Head of caudate nucleus (tissue), 42 donors: ENCODE data around the gene CERS6.
A peak's percentile ranks its signal among the peaks of the same experiment; 100 is the strongest.
"Not testable (repeated sequence)": the region's sequence is repeated elsewhere in the genome, so short reads cannot be mapped to it uniquely, and the experiment has no call there.

Experiments used
- DNase-seq, 42 donors: peaks; one replicate each; pipeline versions ENCODE4 v3.0.0 to v3.0.0-alpha.2; 2020 to 2021; ENCODE audit warnings: mixed read lengths in 7 of 42
- intact Hi-C: fragments of 100-400 bp; cut with DNase I; formaldehyde crosslinking; loops from one replicate; pipeline ENCODE4 v1.15.0; 2022

Gene CERS6

DNA sequence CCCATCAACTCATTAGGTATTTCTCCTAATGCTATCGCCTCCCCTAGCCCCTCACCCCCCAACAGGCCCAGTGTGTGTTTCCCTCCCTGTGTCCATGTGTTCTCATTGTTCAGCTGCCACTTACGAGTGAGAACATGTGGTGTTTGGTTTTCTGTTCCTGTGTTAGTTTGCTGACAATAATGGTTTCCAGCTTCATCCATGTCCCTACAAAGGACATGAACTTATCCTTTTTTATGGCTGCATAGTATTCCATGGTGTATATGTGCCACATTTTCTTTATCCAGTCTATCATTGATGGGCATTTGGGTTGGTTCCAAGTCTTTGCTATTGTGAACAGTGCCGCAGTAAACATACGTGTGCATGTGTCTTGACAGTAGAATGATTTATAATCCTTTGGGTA is 35.7 kb downstream of the CERS6 start:
- DNase-seq, intact Hi-C loops: not testable (repeated sequence)

DNA sequence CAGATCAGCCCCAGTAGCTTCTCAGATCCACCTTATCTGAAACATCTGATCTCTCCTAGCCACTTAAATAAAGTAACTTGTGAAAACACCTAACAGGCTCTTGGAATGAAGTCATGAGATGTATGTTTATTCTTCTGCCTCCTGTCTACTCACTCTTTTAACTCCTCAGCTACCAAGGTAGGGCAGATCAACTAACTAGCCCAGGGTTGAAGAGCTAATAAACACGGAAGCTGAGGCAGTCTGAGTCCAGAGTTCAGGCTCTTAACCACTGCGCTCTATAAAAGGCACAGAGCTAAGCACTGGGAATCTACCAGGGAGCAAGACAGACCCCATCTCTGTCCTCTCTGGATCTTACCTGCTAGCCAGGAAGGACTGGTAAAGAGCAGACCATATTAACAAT is 37.1 kb downstream of the CERS6 start:
- DNase-seq, intact Hi-C loops: not testable (repeated sequence)

DNA sequence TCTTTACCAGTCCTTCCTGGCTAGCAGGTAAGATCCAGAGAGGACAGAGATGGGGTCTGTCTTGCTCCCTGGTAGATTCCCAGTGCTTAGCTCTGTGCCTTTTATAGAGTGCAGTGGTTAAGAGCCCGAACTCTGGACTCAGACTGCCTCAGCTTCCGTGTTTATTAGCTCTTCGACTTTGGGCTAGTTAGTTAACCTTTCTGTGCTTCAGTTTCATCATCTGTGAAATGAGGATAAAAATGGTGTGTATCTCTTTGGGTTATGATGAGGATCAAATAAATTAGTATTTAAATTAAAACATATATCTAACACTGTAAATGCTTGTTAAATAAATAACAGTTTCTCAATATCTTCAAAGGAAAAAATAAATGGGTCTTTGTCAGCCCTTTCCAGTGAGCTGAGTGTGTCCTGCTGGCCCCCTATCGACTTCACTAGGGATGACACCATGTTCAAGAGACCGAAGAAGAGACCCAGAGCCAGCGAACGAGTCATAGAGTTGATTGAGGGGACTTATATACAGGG is 38.2 kb downstream of the CERS6 start:
- peak in 3 of 42 donors; percentile 5 to 61 (median 21) for DNase-seq
- intact Hi-C loops = no loop called here

DNA sequence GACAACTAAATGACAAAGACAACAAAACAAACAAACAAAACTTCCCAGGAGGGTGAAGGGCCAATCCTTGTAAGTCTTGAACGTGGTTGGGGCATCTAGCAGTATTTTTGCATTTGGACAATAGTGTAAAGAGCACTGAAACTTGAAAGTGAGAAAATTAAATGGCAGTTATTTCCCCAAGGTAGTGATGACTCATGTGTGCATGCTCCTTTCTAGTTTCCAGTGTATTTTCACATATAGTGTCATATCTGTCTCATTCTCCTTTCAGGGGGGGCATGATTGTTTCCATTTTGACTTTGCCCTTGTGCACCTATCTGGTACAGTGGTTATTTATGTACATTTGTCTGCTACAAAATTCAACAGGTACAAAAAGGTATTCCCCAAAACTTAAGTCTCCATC is 39.5 kb downstream of the CERS6 start:
- intact Hi-C loops = no loop called here
- no peak for DNase-seq

DNA sequence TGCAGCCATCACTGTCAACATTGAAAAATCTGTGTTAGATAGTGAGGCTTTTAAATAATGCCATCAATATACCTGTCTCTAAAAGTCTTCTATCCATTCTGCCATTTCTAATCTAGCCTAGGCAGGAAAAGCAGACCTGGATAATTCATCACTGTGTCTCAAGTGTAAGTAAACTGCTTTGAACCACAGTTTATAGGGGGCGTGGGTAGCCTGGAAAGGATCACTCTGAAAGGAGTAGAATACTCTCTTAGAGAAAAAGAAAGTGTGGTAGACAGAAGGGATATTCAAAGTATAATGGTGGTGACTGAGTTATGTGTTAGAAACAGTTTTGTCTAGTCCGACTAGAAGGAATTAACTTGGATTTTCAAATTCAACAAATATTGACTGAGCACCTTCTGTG is 40.8 kb downstream of the CERS6 start:
- intact Hi-C loops = no loop called here

DNA sequence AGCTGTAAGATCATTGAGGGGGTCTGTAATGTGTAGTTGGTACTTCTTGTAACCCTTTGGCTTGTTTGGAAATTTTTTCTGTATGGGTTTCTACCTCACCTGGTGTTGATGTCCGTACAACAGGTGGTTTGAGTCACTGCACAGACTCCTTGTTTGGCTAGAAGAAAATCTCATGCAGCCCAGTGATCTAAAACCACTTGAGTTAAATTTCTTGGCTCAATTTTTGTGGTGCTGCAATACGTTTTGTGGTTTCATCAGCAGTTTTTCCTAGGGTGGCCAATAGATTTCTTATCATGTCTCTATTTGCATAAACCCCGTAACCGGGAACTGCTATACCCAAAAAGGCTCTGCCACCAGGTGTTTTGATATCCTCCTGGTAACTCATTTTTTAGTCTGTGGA is 43.4 kb downstream of the CERS6 start:
- intact Hi-C loops = no loop called here

More for the DNA sequence above, 40.8 kb downstream of the CERS6 start:
- no peak for DNase-seq

DNA sequence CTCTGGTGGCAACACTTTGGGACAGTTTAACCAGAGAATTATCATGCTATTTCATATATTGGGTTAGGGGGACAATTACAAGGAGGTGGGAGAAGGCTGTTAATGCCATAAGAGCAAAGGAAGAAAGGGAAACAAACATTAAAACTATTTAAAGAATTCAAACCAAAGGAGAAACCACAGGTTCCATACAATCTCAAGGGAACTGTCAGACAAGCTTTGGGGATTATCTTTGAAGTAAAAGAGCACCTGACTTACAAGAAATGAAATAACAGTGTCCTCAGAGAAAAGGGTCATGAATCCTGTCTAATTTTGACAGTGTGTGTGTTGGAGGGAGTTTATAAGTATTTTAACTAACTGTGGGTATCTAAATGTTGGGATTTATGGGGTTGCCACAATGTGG is 44.4 kb downstream of the CERS6 start:
- no peak for DNase-seq
- intact Hi-C loops = no loop called here

More for the DNA sequence above, 43.4 kb downstream of the CERS6 start:
- DNase-seq = no peak

DNA sequence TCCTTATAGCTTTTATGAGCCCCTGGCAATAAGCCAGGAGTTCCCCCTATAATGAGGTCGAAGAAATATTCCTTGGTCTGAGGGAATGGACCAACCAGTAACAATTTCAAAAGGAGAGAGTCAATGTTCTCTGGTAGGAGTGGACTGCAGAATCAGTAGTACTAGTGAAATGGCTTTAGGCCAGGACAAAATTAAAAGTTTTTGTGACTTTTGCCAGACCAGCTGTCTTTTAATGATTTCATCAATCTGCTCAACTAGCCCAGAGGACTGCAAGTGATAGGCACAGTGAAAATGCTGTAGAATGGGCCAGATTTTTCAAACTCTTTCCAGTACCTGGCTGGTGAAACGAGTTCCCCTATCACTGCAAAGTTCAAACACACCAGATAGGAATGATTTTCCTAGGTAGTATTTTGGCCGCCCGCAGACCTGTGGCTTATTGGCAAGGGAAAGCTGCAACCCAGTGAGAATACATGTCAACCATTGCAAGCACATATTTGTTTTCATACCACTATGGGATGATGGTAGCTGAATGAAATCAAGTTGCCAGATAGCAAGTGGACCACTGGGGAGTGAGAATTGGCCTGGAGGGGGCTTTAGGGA is 45.5 kb downstream of the CERS6 start:
- intact Hi-C loops = no loop called here
- no peak for DNase-seq

DNA sequence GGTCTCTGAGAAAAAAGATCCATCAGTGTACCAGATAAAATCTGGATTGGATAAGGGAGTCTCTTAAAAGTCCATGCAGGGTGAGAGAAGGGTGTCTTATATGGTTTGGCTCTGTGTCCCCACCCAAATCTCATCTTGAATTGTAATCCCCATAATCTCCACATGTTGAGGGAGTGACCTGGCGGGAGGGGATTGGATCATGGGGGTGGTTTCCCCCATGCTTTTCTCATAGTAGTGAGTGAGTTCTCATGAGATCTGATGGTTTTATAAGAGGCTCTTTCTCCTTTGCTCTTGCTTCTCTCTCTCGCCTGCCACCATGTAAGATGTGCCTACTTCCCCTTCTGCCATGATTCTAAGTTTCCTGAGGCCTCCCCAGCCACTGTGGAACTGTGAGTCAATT is 46.8 kb downstream of the CERS6 start:
- intact Hi-C loops, DNase-seq: not testable (repeated sequence)

DNA sequence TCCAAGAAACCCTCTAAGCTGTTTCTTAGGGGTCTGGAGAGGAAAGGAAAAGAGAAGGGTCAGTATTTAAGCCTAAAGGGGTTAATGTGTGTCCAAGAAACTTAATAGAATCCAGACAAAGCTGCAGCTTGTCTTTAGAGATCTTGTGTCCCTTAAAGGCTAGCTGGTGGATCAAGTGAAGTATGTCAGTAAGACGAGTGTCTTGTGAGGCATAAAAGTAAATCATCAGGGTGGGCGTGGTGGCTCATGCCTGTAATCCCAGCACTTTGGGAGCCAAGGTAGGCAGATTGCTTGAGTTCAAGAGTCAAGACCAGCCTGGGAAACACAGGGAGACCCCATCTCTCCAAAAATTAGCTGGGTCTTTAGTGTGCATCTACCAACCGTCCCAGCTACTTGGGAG is 47.8 kb downstream of the CERS6 start:
- no peak for DNase-seq
- intact Hi-C loops = no loop called here

DNA sequence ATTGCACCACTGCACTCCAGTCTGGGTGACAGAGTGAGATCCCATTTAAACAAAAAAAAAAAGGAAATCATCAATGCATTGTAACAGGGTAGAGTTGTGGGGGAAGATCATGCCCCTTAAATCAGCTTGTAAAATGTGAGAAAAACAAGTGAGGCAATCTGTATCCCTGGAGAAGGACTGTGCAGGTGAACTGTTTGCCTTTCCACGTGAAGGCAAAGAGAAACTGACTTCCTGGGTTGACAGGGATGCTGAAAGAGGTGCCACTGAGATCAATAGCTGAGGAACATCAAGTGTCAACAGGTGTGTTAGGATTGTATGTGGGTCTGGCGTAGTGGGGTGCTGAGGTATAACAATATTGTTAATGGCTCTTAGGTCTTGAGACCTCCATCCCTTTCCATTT is 48.3 kb downstream of the CERS6 start:
- intact Hi-C loops = no loop called here
- DNase-seq = no peak

DNA sequence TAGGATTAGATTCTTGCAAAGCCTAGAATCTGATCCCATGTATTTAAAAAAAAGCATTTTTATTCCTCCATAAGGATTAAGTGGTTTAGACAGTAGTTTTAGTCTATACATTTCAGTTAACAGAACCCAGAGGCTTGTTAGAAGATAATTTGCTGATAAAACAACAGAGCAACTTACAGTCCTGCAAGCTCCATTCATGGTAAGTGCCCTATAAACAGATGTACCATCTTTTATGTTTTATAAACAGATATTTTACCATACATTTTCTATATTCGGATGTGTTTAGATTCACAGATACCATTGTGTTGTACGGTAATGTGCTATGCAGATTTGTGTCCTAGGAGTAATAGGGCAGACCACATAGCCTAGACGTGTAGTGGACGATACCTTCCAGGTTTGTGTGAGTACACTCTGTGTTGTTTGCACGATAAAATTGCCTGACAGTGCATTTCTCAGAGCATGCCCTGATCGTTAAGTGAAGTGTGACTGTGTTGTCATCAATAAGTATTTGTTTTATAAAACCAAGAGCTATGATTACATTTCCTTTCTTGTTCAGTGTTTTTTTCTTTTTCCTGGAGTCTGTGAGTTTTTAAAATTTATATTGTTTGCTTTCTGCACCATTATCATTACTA is 54.2 kb downstream of the CERS6 start:
- no peak for DNase-seq
- intact Hi-C loops = no loop called here

DNA sequence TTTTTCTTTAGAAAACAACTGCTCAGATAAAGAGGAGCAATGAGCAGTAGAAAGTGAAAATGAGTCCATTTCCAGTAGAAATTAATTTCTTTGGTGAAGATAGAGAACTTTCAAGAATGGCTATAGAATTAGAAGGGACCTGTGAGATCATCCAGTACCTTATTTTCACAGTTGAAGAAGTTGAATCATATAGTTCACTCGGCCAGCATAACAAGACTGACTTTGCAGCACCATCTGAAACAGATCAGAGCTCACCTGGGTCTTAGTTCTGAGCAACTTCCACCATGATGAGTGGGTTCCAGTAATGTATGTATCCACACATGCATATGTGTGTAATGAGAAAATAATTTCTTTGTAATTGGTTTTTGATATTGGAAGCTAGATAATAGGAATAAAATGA is 58.6 kb downstream of the CERS6 start:
- intact Hi-C loops = no loop called here
- DNase-seq = no peak

DNA sequence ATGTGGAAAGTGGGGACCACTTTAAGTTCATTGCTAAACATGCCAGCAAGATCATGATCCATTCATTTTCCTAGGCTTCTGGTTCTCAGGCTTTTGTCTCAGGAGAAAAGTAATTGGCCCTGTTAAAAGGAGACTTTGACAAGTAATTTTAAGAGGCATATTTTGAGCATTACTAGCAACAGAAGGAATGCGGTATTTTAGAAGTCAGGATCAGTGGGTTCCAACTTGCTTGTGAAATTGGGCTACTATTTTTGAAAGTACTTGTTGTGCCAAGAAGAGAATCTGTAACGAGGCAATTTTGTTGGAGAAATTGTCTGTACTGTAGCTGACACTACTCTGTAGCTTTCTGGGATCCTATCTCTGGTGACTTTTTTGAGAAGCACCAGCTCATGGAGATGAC is 59.4 kb downstream of the CERS6 start:
- intact Hi-C loops = no loop called here
- DNase-seq = peak in 1 of 42 donors; percentile 21

DNA sequence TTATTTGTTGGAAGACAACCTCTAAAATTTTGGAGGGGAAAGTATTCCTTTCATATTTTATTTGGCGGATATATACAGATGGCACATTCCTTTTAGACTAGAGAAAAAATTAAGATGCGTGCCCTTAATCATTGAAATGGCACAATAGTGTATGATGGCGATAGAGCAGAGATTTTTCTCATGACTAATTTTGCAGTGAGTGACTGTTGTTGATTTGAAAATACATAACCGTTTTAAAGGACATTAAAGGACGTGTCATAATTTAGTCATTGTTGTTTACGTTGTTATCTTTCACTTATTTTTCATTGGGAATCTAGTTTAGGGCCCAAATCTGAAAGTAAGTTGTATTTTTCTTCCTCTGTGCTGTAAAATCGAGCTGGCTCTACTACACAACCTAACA is 61.7 kb downstream of the CERS6 start:
- intact Hi-C loops = no loop called here
- DNase-seq = no peak

DNA sequence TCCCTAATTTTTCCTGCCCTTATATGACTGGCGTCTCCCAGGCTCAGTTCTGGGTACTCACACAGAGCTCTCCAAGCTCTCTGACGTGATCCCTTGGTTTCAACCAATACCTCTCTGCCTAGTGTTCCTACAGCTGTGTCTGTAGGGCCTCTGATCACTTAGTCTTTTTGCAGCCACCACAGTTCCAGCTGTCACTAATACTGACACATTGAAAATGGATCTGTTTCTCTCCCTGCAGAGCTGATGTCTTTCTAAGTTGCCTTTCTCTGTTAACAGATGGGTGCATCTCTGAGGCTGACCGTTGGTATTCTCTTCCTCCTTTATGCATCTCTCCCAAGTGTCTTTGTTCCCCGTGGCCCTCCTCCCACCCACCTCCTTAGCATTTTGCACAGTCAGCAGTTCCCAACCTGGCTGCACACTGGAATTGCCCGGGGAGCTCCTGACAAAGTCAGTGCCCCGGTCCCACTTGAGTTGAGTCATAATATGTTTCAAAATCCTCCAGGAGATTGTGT is 62.5 kb downstream of the CERS6 start:
- peak in 8 of 42 donors; percentile 13 to 52 (median 26) for DNase-seq

DNA sequence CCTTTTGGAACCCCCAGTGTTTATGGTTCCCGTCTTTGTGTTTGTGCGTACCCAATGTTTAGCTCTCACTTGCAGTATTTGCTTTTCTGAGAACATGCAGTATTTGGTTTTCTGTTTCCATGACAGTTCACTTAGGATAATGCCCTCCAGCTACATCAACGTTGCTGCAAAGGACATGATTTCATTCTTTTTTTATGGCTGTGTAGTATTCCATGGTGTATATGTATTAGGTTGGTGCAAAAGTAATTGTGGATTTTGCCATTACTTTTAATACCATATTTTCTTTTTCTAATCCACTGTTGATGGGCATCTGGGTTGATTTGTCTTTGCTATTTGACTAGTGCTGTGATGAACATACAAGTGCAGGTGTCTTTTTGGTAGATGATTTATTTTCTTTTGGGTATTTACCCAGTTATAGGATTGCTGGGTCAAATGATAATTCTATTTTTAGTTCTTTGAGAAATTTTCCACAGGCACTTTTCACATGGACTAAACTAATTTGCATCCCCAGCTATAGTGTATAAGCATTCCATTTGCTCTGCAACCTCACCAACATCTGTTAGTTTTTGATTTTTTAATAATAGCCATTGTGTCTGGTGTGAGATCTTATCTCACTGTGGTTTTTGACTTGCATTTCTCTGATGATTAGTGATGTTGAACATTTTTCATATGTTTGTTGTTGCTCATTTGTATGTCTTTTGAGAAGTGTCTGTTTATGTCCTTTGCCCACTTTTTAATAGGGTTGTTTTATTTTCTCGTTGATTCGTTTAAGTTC is 63.6 kb downstream of the CERS6 start:
- no peak for DNase-seq
- intact Hi-C loops = no loop called here

More for the DNA sequence above, 62.5 kb downstream of the CERS6 start:
- intact Hi-C loops = no loop called here

DNA sequence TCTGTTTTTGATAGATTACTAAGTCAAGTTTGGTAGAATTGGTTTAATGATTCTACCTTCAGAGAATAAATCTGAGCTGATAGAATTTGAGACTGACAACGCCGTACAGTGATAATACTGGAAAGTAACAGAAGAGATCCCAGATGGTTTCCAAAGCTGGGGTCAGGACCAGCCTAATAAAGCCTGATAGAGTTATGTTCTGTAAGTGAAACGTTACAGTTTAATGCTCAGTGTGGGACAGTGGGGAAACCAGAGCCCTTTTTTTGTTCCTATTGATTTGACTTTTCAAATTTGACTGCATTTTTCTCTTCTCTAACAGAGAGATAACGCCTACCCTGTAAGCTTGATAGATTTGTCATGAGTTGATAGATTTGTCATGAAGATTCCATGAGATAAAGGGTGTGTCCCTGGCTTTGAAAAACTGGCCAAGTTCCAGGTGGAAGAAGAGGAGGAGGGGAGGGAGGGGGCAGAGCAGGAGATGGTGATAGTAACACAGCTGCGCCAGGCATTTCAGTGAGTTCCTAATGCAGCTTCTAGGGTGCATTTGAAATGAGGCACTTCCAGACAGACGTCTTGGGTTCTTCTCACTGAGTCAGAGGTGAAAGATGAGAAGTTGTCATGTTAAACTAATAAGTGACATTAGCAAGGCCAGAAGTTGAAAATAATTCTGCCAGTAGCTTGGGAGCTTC is 65.1 kb downstream of the CERS6 start:
- intact Hi-C loops = no loop called here
- peak in 34 of 42 donors; percentile 13 to 87 (median 56) for DNase-seq

DNA sequence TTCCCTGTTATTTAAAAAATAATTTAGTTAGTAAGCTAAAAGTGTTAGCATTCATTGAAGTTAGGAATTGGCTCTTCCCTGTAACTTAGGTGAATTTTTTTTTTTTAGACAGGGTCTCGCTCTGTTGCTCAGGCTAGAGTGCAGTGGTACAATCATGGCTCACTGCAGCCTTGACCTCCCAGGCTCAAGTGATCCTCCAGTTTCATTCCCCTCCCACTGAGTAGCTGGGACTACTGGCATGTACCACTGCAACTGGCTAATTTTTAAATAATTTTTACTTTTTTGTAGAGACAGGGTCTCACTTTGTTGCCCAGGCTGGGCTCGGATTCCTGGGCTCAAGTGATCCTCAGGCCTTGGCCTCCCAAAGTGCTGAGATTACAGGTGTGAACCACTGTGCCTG is 66.4 kb downstream of the CERS6 start:
- no peak for DNase-seq
- intact Hi-C loops = no loop called here
